ENCODE results near the gene SPTBN2.

The SPTBN2 gene

GRCh38 chr11:66652651-66653050, 76.4 kb downstream of the SPTBN2 start:
- no peak; the same call in 2 of the 3 replicates for ATAC-seq
- no peak for TF ChIP-seq ARNTL (CRISPR knock-in tag; IDR thresholded peaks at IDR 0.05; ENCODE audit: borderline replicate concordance, low read depth)
- TF ChIP-seq CREB5 (CRISPR knock-in tag; IDR thresholded peaks at IDR 0.05; ENCODE audit: low read depth): no peak
- TF ChIP-seq RARB (CRISPR knock-in tag; IDR thresholded peaks at IDR 0.05): no peak
- no peak for TF ChIP-seq ZFP30 (CRISPR knock-in tag; IDR thresholded peaks at IDR 0.05)
- TF ChIP-seq TCF4 (CRISPR knock-in tag; IDR thresholded peaks at IDR 0.05; ENCODE audit: borderline replicate concordance): no peak
- TF ChIP-seq ISL1 (CRISPR knock-in tag; IDR thresholded peaks at IDR 0.05): no peak
- TF ChIP-seq TOX (CRISPR knock-in tag; IDR thresholded peaks at IDR 0.05; ENCODE audit: borderline replicate concordance): no peak
- TF ChIP-seq ZNF565 (CRISPR knock-in tag; conservative IDR thresholded peaks at IDR 0.05; ENCODE audit: low read depth): no peak
- TF ChIP-seq GLIS3 (CRISPR knock-in tag; IDR thresholded peaks at IDR 0.05): no peak
- TF ChIP-seq ESRRG (CRISPR knock-in tag; IDR thresholded peaks at IDR 0.05): no peak
- no peak for TF ChIP-seq PPARA (CRISPR knock-in tag; IDR thresholded peaks at IDR 0.05; ENCODE audit: borderline replicate concordance)
- TF ChIP-seq SNAI2 (CRISPR knock-in tag; IDR thresholded peaks at IDR 0.05): no peak
- TF ChIP-seq PATZ1 (CRISPR knock-in tag; IDR thresholded peaks at IDR 0.05; ENCODE audit: borderline replicate concordance): no peak
- no peak for TF ChIP-seq ZFP3 (CRISPR knock-in tag; IDR thresholded peaks at IDR 0.05)
- TF ChIP-seq BACH2 (CRISPR knock-in tag; IDR thresholded peaks at IDR 0.05; ENCODE audit: borderline replicate concordance): no peak

- ATAC-seq: peak; percentile 9; the same call in 1 of the 3 replicates
- TF ChIP-seq TCF4 (CRISPR knock-in tag; IDR thresholded peaks at IDR 0.05; ENCODE audit: borderline replicate concordance): no peak
- no peak for TF ChIP-seq RARB (CRISPR knock-in tag; IDR thresholded peaks at IDR 0.05)
- no peak for TF ChIP-seq ARNTL (CRISPR knock-in tag; IDR thresholded peaks at IDR 0.05; ENCODE audit: borderline replicate concordance, low read depth)
- TF ChIP-seq ZNF8 (CRISPR knock-in tag; IDR thresholded peaks at IDR 0.05): no peak
- no peak for TF ChIP-seq CSRNP3 (CRISPR knock-in tag; IDR thresholded peaks at IDR 0.05)
- TF ChIP-seq ZNF565 (CRISPR knock-in tag; conservative IDR thresholded peaks at IDR 0.05; ENCODE audit: low read depth): no peak
- no peak for TF ChIP-seq CSDC2 (CRISPR knock-in tag; IDR thresholded peaks at IDR 0.05)
- no peak for TF ChIP-seq POU6F1 (CRISPR knock-in tag; IDR thresholded peaks at IDR 0.05; ENCODE audit: borderline replicate concordance, low read depth)
- no peak for TF ChIP-seq TOX (CRISPR knock-in tag; IDR thresholded peaks at IDR 0.05; ENCODE audit: borderline replicate concordance)
- TF ChIP-seq ISL1 (CRISPR knock-in tag; IDR thresholded peaks at IDR 0.05): no peak
- TF ChIP-seq ZFP3 (CRISPR knock-in tag; IDR thresholded peaks at IDR 0.05): no peak
- no peak for TF ChIP-seq ZC3H10 (CRISPR knock-in tag; IDR thresholded peaks at IDR 0.05)
- no peak for TF ChIP-seq CREB5 (CRISPR knock-in tag; IDR thresholded peaks at IDR 0.05; ENCODE audit: low read depth)
- TF ChIP-seq ZFP30 (CRISPR knock-in tag; IDR thresholded peaks at IDR 0.05): no peak
- TF ChIP-seq PPARA (CRISPR knock-in tag; IDR thresholded peaks at IDR 0.05; ENCODE audit: borderline replicate concordance): no peak
- TF ChIP-seq ZNF70 (CRISPR knock-in tag; IDR thresholded peaks at IDR 0.05): no peak
- no peak for TF ChIP-seq BACH2 (CRISPR knock-in tag; IDR thresholded peaks at IDR 0.05; ENCODE audit: borderline replicate concordance)
- TF ChIP-seq GLIS3 (CRISPR knock-in tag; IDR thresholded peaks at IDR 0.05): no peak
Measured at GRCh38 chr11:66651016-66651415, 78.0 kb downstream of the SPTBN2 start.

GRCh38 chr11:66649903-66650302, 79.1 kb downstream of the SPTBN2 start:
- ATAC-seq: no peak
- TF ChIP-seq PPARA (CRISPR knock-in tag; IDR thresholded peaks at IDR 0.05; ENCODE audit: borderline replicate concordance): no peak
- no peak for TF ChIP-seq CREB5 (CRISPR knock-in tag; IDR thresholded peaks at IDR 0.05; ENCODE audit: low read depth)
- TF ChIP-seq ZC3H10 (CRISPR knock-in tag; IDR thresholded peaks at IDR 0.05): no peak
- TF ChIP-seq ARNTL (CRISPR knock-in tag; IDR thresholded peaks at IDR 0.05; ENCODE audit: borderline replicate concordance, low read depth): no peak
